Neuronal stem cell (in vitro differentiated cells): ENCODE measurements around the gene FDPS.

Experiments used
- DNase-seq: peaks from one replicate; pipeline ENCODE4 v3.0.0-alpha.2; 2013; ENCODE audit warnings: low spot score
- H2AFZ ChIP-seq: one replicate; pipeline ENCODE4 v1.6.1; 2013; ENCODE audit warnings: mild to moderate bottlenecking, low read length, inconsistent platforms
- H2AK5ac ChIP-seq: 2 replicates; pipeline ENCODE4 v1.6.1; 2013; ENCODE audit warnings: low read depth, mild to moderate bottlenecking, inconsistent platforms, low read length, moderate library complexity, mixed read lengths
- H2BK120ac ChIP-seq: 2 replicates; pipeline ENCODE4 v1.6.1; 2013; ENCODE audit warnings: low read depth, mild to moderate bottlenecking, inconsistent platforms, low read length, moderate library complexity, mixed read lengths
- H2BK12ac ChIP-seq: one replicate; pipeline ENCODE4 v1.6.1; 2013; ENCODE audit warnings: low read length, inconsistent platforms
- H2BK15ac ChIP-seq: 2 replicates; pipeline ENCODE4 v1.6.1; 2013; ENCODE audit warnings: mild to moderate bottlenecking, low read length, inconsistent platforms, mixed read lengths
- H2BK5ac ChIP-seq: one replicate; pipeline ENCODE4 v1.6.1; 2013; ENCODE audit warnings: inconsistent platforms, mild to moderate bottlenecking, low read length, moderate library complexity
- H3K14ac ChIP-seq: one replicate; pipeline ENCODE4 v1.6.1; 2013; ENCODE audit warnings: low read length, inconsistent platforms
- H3K18ac ChIP-seq: 2 replicates; pipeline ENCODE4 v1.6.1; 2013; ENCODE audit warnings: low read length, inconsistent platforms
- H3K23ac ChIP-seq: 2 replicates; pipeline ENCODE4 v1.6.1; 2013; ENCODE audit warnings: low read depth, mild to moderate bottlenecking, mixed read lengths, low read length, inconsistent platforms; ENCODE audit not compliant: poor library complexity
- H3K27ac ChIP-seq: replicated peaks from 3 replicates; pipeline ENCODE4 v1.5.1; 2013; ENCODE audit warnings: low read length, inconsistent platforms
- H3K27me3 ChIP-seq, 3 experiments: 2 replicates each; pipeline ENCODE4 v1.6.1; 2013; ENCODE audit warnings: low read length in 3 of 3, mild to moderate bottlenecking in 2 of 3, inconsistent platforms in 1 of 3, low read depth in 1 of 3, mixed read lengths in 1 of 3, moderate library complexity in 1 of 3; ENCODE audit not compliant: control insufficient read depth in 3 of 3, insufficient read depth in 3 of 3
- H3K36me3 ChIP-seq, 2 donors: replicated peaks in 1 of 2; 2 replicates each; pipeline ENCODE4 v1.6.1; 2013; ENCODE audit warnings: low read length in 2 of 2; ENCODE audit not compliant: control insufficient read depth in 2 of 2, insufficient read depth in 2 of 2
- H3K4ac ChIP-seq: 2 replicates; pipeline ENCODE4 v1.6.1; 2013; ENCODE audit warnings: inconsistent platforms, mild to moderate bottlenecking, low read length, moderate library complexity
- H3K4me1 ChIP-seq, 2 donors: 1 replicate in 1 of 2; 2 replicates in 1 of 2; pipeline ENCODE4 v1.6.1; 2013; ENCODE audit warnings: low read length in 2 of 2, low read depth in 1 of 2; ENCODE audit not compliant: control insufficient read depth in 2 of 2, insufficient read depth in 1 of 2
- H3K4me2 ChIP-seq: one replicate; pipeline ENCODE4 v1.6.1; 2013; ENCODE audit warnings: mild to moderate bottlenecking, low read length, inconsistent platforms; ENCODE audit not compliant: insufficient read depth, poor library complexity, severe bottlenecking
- H3K4me3 ChIP-seq, 2 donors: 2 replicates each; pipeline ENCODE4 v1.5.1; 2013; ENCODE audit warnings: low read length in 2 of 2, mild to moderate bottlenecking in 2 of 2, inconsistent platforms in 1 of 2, moderate library complexity in 1 of 2
- H3K79me1 ChIP-seq: one replicate; pipeline ENCODE4 v1.6.1; 2013; ENCODE audit warnings: low read depth, mild to moderate bottlenecking, inconsistent platforms, low read length, moderate library complexity
- H3K9ac ChIP-seq: one replicate; pipeline ENCODE4 v1.6.1; 2013; ENCODE audit warnings: mild to moderate bottlenecking, low read depth, low read length, inconsistent platforms; ENCODE audit not compliant: poor library complexity
- H3K9me3 ChIP-seq, 2 donors: replicated peaks in 1 of 2; 2 replicates each; pipeline versions ENCODE3 to v1.6.1; 2013; ENCODE audit warnings: low read length in 2 of 2, mild to moderate bottlenecking in 2 of 2, inconsistent platforms in 1 of 2, low read depth in 1 of 2, mixed read lengths in 1 of 2, moderate library complexity in 1 of 2; ENCODE audit not compliant: control insufficient read depth in 2 of 2, insufficient read depth in 1 of 2
- H4K8ac ChIP-seq: one replicate; pipeline ENCODE4 v1.6.1; 2013; ENCODE audit warnings: low read depth, mild to moderate bottlenecking, inconsistent platforms, low read length, moderate library complexity
- H4K91ac ChIP-seq: one replicate; pipeline ENCODE4 v1.6.1; 2013; ENCODE audit warnings: low read length, low read depth, mild to moderate bottlenecking, inconsistent platforms; ENCODE audit not compliant: poor library complexity
- WGBS, 2 donors: extraction: QIAGEN DNeasy Blood & Tissue Kit; methylation state at CpG; one replicate each; pipeline ENCODE4 v1.1.7; 2013; ENCODE audit warnings: missing lambda C conversion rate in 2 of 2, mixed read lengths in 1 of 2; ENCODE audit not compliant: insufficient read length in 2 of 2, insufficient replicate concordance in 1 of 2; ENCODE audit errors: extremely low coverage in 2 of 2; 5-methylcytosine and 5-hydroxymethylcytosine counted together

The FDPS gene

GRCh38 chr1:155300024-155300423 lies 8.6 kb upstream of the FDPS start:
- Histone ChIP-seq H3K4ac (no peak overlapping the region), H3K79me1 (no peaks in the 10 kb centered on the region), H2BK5ac (no peak overlapping the region), H2AFZ (no peak overlapping the region), H3K4me2 (no peak overlapping the region), H3K36me3 (no peaks in the 10 kb centered on the region), H3K18ac (peak overlapping the region; percentile 19), H3K9me3 (peaks cover 0 to 5% of the 10 kb centered on the region in 2 donors), H3K14ac (no peak overlapping the region), H3K9ac (no peak overlapping the region), H3K23ac (no peak overlapping the region), H4K91ac (no peak overlapping the region), H2BK15ac (no peak overlapping the region), H3K27me3 (peaks cover 0 to 18% (median 13%) of the 10 kb centered on the region in 3 experiments), H3K27ac (no peak overlapping the region), H2BK120ac (no peak overlapping the region), H3K4me3 (no peak overlapping the region), H2AK5ac (peak overlapping the region; percentile 79), H2BK12ac (no peak overlapping the region), H3K4me1 (peaks cover 2% of the 10 kb centered on the region in 2 donors), H4K8ac (no peak overlapping the region)
- no peak for DNase-seq
- no CpG with 5 or more reads among the region's 8 CpGs for WGBS, 2 donors

DNA sequence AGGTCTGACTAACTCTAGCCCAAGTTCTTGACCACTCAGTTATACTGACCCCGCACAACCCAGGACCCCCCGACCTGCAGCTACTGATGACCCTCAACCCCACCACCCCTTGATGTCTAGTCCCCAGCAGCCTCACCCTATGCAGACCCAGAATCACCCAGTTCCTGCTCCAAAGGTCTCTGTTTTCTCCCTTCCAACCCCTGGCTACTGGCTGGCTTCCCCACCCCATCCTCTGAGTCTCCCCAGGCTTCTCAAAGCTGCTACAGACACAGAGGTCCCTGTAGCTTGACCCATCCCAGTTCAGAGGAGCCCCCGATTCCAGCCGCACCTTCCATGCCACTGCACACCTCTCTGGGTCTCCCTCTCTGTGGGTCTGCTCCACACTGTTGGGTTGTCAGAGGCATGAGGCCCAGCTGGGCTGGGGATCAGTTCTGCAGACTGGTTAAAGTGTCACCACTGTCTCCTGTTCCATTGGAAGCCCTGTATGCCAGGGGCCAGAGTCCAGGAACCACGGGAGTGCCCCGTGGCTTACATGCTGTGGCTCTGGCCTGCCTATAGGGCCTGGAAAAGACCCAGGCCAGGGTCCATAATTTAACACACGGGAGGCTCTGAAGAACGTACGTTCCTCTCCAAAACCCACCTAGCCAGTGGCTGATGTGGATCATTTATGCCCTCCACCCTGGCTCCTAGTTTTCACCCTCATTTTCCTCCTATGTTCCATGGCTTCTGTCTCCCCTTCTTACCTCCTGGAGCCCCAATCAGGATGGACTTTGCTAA lies 7.9 kb upstream of the FDPS start:
- peaks cover 0 to 2% of the 10 kb centered on the region in 2 donors for H3K4me1 ChIP-seq

DNA sequence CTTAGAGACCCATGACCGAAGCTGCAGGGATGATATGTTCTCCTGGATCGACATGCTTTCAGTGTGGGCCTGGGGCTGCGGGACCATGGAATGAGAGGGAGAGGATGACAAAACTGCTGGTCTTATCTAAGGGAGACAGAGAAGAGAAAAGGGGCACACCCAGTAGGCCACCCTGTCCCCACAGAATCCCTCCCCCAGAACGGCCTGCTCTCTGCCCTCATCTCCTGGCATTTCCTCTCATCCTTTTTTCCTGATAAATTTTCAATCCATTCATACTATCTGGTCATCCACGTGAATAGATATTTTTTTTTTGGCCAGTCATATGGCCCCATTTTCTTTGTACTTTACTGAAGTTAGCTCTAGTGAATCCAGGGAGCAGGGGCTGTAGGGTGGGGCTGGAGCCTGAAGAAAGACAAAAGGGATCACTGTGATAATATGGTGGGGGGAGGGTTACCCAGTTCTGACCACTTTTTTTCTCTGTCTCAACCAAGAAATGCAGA lies 7.3 kb upstream of the FDPS start, which contains the start of gene PKLR:
Gene PKLR, minus strand, starts transcription at position 97 of the 500 bp plus-strand sequence. Its CDS starts 43 bp downstream, at position 54.
- no CpG with 5 or more reads among the region's 5 CpGs for WGBS, 2 donors
- no peak for DNase-seq
- H3K27ac ChIP-seq, result no peak within 1 kb of the TSS

More for the DNA sequence above, 7.9 kb upstream of the FDPS start:
- Histone ChIP-seq H3K14ac (no peak overlapping the region), H2AFZ (peak overlapping the region; percentile 49), H3K4me3 (no peak overlapping the region), H2BK12ac (peak overlapping the region; percentile 31), H2BK15ac (peak overlapping the region; percentile 88), H2BK5ac (no peak overlapping the region), H2AK5ac (peak overlapping the region; percentile 89), H3K9me3 (peaks cover 0 to 4% of the 10 kb centered on the region in 2 donors), H3K18ac (peak overlapping the region; percentile 31), H3K27ac (no peak overlapping the region), H3K4ac (no peak overlapping the region), H2BK120ac (no peak overlapping the region), H3K23ac (no peak overlapping the region), H3K4me2 (no peak overlapping the region), H4K91ac (no peak overlapping the region), H4K8ac (no peak overlapping the region), H3K36me3 (no peaks in the 10 kb centered on the region), H3K27me3 (peaks cover 0 to 11% (median 6%) of the 10 kb centered on the region in 3 experiments), H3K79me1 (no peaks in the 10 kb centered on the region), H3K9ac (no peak overlapping the region)
- no peak for DNase-seq
- WGBS, 2 donors, result no CpG with 5 or more reads among the region's 9 CpGs

GRCh38 chr1:155304558-155305063 lies 4.1 kb upstream of the FDPS start:
- H3K14ac ChIP-seq, result no peak overlapping the region
- no peaks in the 10 kb centered on the region for H3K9me3 ChIP-seq
- no peak for DNase-seq
- peaks cover 0 to 2% of the 10 kb centered on the region in 2 donors for H3K36me3 ChIP-seq
- no peak overlapping the region for H2BK120ac ChIP-seq
- H3K79me1 ChIP-seq, result peaks cover 1% of the 10 kb centered on the region
- no peak overlapping the region for H3K9ac ChIP-seq
- H2AFZ ChIP-seq, result no peak overlapping the region
- no peak overlapping the region for H3K23ac ChIP-seq
- peak overlapping the region; percentile 76 for H2BK15ac ChIP-seq
- peak overlapping the region; percentile 75 for H2BK12ac ChIP-seq
- H3K4me2 ChIP-seq, result no peak overlapping the region
- no peak overlapping the region for H2AK5ac ChIP-seq
- peaks cover 8 to 10% of the 10 kb centered on the region in 2 donors for H3K4me1 ChIP-seq
- no peak overlapping the region for H2BK5ac ChIP-seq
- H3K27me3 ChIP-seq, result no peaks in the 10 kb centered on the region
- H3K4ac ChIP-seq, result peak overlapping the region; percentile 43
- no peak overlapping the region for H4K91ac ChIP-seq
- no CpG with 5 or more reads among the region's 11 CpGs for WGBS, 2 donors
- no peak overlapping the region for H3K4me3 ChIP-seq
- H4K8ac ChIP-seq, result no peak overlapping the region
- no peak overlapping the region for H3K18ac ChIP-seq
- no peak overlapping the region for H3K27ac ChIP-seq

More for the DNA sequence above, 7.3 kb upstream of the FDPS start, which contains the start of gene PKLR:
- peak within 1 kb of the TSS; percentile 31 for H2BK12ac ChIP-seq
- H3K4me3 ChIP-seq, result no peak within 1 kb of the TSS
- peak within 1 kb of the TSS; percentile 89 for H2AK5ac ChIP-seq
- no peak within 1 kb of the TSS for H3K4me2 ChIP-seq
- peaks cover 5 to 6% of the 10 kb centered on the region in 2 donors for H3K4me1 ChIP-seq
- no peak within 1 kb of the TSS for H2BK5ac ChIP-seq
- peak within 1 kb of the TSS; percentile 88 for H2BK15ac ChIP-seq
- H3K79me1 ChIP-seq, result no peaks in the 10 kb centered on the region
- H2BK120ac ChIP-seq, result no peak within 1 kb of the TSS
- H3K14ac ChIP-seq, result no peak within 1 kb of the TSS
- peak within 1 kb of the TSS; percentile 38 for H3K9ac ChIP-seq
- H2AFZ ChIP-seq, result peak within 1 kb of the TSS; percentile 49
- no peak within 1 kb of the TSS for H4K8ac ChIP-seq
- no peak within 1 kb of the TSS for H4K91ac ChIP-seq
- no peak within 1 kb of the TSS for H3K23ac ChIP-seq
- H3K27me3 ChIP-seq, result peaks cover 0 to 6% (median 2%) of the 10 kb centered on the region in 3 experiments
- H3K4ac ChIP-seq, result no peak within 1 kb of the TSS
- no peaks in the 10 kb centered on the region for H3K36me3 ChIP-seq
- H3K9me3 ChIP-seq, result no peaks in the 10 kb centered on the region
- H3K18ac ChIP-seq, result peak within 1 kb of the TSS; percentile 31
